GM21723 (cell line): ENCODE results near the gene BNC1.

Source experiments
- ATAC-seq: cut with Tn5 transposase; IDR thresholded peaks from one replicate; pipeline ENCODE4 v1.9.1; 2021; ENCODE audit warnings: mild to moderate bottlenecking, moderate library complexity; ENCODE audit not compliant: unreplicated experiment

The BNC1 gene

GRCh38 chr15:83300826-83301225 is 16.4 kb upstream of the BNC1 start:
- ATAC-seq: no peak

- ATAC-seq: no peak
Observed at GRCh38 chr15:83299462-83299861, 15.0 kb upstream of the BNC1 start.

- ATAC-seq: no peak
Observed at GRCh38 chr15:83295417-83295816, 11.0 kb upstream of the BNC1 start.

GRCh38 chr15:83293201-83293600 is 8.7 kb upstream of the BNC1 start:
- ATAC-seq: no peak

- no peak for ATAC-seq
Observed at GRCh38 chr15:83292317-83292716, 7.9 kb upstream of the BNC1 start.

- ATAC-seq: no peak
Observed at GRCh38 chr15:83290236-83290635, 5.8 kb upstream of the BNC1 start.

GRCh38 chr15:83289160-83289559 is 4.7 kb upstream of the BNC1 start:
- ATAC-seq: no peak

GRCh38 chr15:83288381-83288801 is 3.9 kb upstream of the BNC1 start:
- no peak for ATAC-seq

GRCh38 chr15:83287541-83288027 is 3.1 kb upstream of the BNC1 start:
- ATAC-seq: no peak

GRCh38 chr15:83285979-83286553 is 1.6 kb upstream of the BNC1 start:
- ATAC-seq: no peak

GRCh38 chr15:83285284-83285978 is 967 bp upstream of the BNC1 start:
- no peak for ATAC-seq

- no peak for ATAC-seq
Observed at GRCh38 chr15:83283813-83284558, 478 bp downstream of the BNC1 start.

GRCh38 chr15:83283138-83283812 is 1.2 kb downstream of the BNC1 start:
- no peak for ATAC-seq

GRCh38 chr15:83282776-83283137 is 1.7 kb downstream of the BNC1 start:
- ATAC-seq: no peak

GRCh38 chr15:83282141-83282540 is 2.3 kb downstream of the BNC1 start:
- no peak for ATAC-seq

- no peak for ATAC-seq
Observed at GRCh38 chr15:83278191-83278590, 6.3 kb downstream of the BNC1 start.

- no peak for ATAC-seq
Observed at GRCh38 chr15:83276661-83277060, 7.8 kb downstream of the BNC1 start.

- ATAC-seq: no peak
Observed at GRCh38 chr15:83275412-83275811, 9.1 kb downstream of the BNC1 start.

- ATAC-seq: no peak
Observed at GRCh38 chr15:83270176-83270575, 14.3 kb downstream of the BNC1 start.

- no peak for ATAC-seq
Observed at GRCh38 chr15:83268147-83268546, 16.3 kb downstream of the BNC1 start.

- ATAC-seq: no peak
Observed at GRCh38 chr15:83262594-83263315, 21.7 kb downstream of the BNC1 start.
